ENCODE measurements around the gene TXNDC17.
A peak's percentile ranks its signal among the peaks of the same experiment; 100 is the strongest.
"Not testable (repeated sequence)": the region's sequence is repeated elsewhere in the genome, so short reads cannot be mapped to it uniquely, and the experiment has no call there.

Gene TXNDC17

GRCh38 chr17:6640536-6641246 lies at the start of gene TXNDC17, which contains the start of gene KIAA0753:
TSS of gene TXNDC17 (plus strand) at chr17:6641060. CDS start at chr17:6641083, 23 bp downstream.
TSS of gene KIAA0753 (minus strand) at chr17:6640711. CDS start at chr17:6635103, 5,608 bp downstream.
- peak; percentile 94 for DNase-seq

GRCh38 chr17:6591599-6592158 lies 49.2 kb upstream of the TXNDC17 start:
- no peak for DNase-seq

- DNase-seq = no peak
Observed at GRCh38 chr17:6592173-6592572, 48.7 kb upstream of the TXNDC17 start.

GRCh38 chr17:6593371-6593770 lies 47.5 kb upstream of the TXNDC17 start:
- DNase-seq = not testable (repeated sequence)

GRCh38 chr17:6596081-6596480 lies 44.8 kb upstream of the TXNDC17 start:
- DNase-seq = no peak

GRCh38 chr17:6596511-6596910 lies 44.3 kb upstream of the TXNDC17 start:
- no peak for DNase-seq

GRCh38 chr17:6596941-6597340 lies 43.9 kb upstream of the TXNDC17 start:
- DNase-seq = no peak

- no peak for DNase-seq
Observed at GRCh38 chr17:6597727-6598126, 43.1 kb upstream of the TXNDC17 start.

GRCh38 chr17:6599364-6599763 lies 41.5 kb upstream of the TXNDC17 start:
- peak; percentile 73 for DNase-seq

GRCh38 chr17:6602141-6602540 lies 38.7 kb upstream of the TXNDC17 start:
- no peak for DNase-seq

- DNase-seq = no peak
Observed at GRCh38 chr17:6603744-6604325, 37.0 kb upstream of the TXNDC17 start.

GRCh38 chr17:6605142-6605541 lies 35.7 kb upstream of the TXNDC17 start:
- DNase-seq = no peak

- DNase-seq = no peak
Observed at GRCh38 chr17:6608321-6608720, 32.5 kb upstream of the TXNDC17 start.

- DNase-seq = no peak
Observed at GRCh38 chr17:6610011-6610410, 30.8 kb upstream of the TXNDC17 start.

- DNase-seq = no peak
Observed at GRCh38 chr17:6611231-6611630, 29.6 kb upstream of the TXNDC17 start.

GRCh38 chr17:6623941-6624340 lies 16.9 kb upstream of the TXNDC17 start:
- DNase-seq = no peak

- no peak for DNase-seq
Observed at GRCh38 chr17:6626616-6627015, 14.2 kb upstream of the TXNDC17 start.

- DNase-seq = no peak
Observed at GRCh38 chr17:6627019-6627418, 13.8 kb upstream of the TXNDC17 start.

- DNase-seq = no peak
Observed at GRCh38 chr17:6630390-6630789, 10.5 kb upstream of the TXNDC17 start.

- no peak for DNase-seq
Observed at GRCh38 chr17:6632530-6632929, 8.3 kb upstream of the TXNDC17 start.

GRCh38 chr17:6633263-6633662 lies 7.6 kb upstream of the TXNDC17 start:
- DNase-seq = no peak

GRCh38 chr17:6636105-6636504 lies 4.8 kb upstream of the TXNDC17 start:
- no peak for DNase-seq

- no peak for DNase-seq
Observed at GRCh38 chr17:6636616-6637457, 4.0 kb upstream of the TXNDC17 start.
